HG03280 (cell line): Measurements from ENCODE around the gene TBX1.

Experiments
- ATAC-seq: cut with Tn5 transposase; IDR thresholded peaks from one replicate; pipeline ENCODE4 v1.9.1; 2021; ENCODE audit warnings: mild to moderate bottlenecking, moderate library complexity; ENCODE audit not compliant: unreplicated experiment

Gene TBX1

GRCh38 chr22:19760058-19760950, at the start of gene TBX1:
TSS of gene TBX1 (plus strand) at chr22:19760778. CDS start at chr22:19760844, 66 bp downstream.
- no peak for ATAC-seq

DNA sequence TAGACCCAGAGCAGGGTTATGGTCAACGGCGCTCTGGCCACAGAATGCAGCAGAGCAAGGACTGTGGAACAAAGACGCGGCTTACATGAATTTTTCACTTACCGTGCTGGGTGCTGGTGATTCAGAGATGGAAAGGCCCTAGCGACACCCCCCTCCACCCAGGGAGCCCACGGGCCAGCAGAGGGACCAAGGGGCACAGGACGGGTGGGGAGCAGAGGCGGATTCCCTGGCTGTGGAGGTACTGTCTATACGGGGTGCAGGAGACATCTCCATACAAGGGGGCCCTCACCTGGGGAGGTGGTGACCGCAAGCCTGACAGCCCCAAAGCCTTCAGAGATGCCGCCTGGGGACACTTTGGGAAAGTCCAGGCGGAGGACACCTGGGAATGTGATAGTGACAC, 47.3 kb upstream of the TBX1 start:
- no peak for ATAC-seq

GRCh38 chr22:19713650-19714311, 46.8 kb upstream of the TBX1 start:
- no peak for ATAC-seq

- ATAC-seq, result no peak
Measured at GRCh38 chr22:19714312-19715187, 46.0 kb upstream of the TBX1 start, which contains the start of gene SEPTIN5. TSS of gene SEPTIN5 (plus strand) at chr22:19714503. CDS start at chr22:19714589, 86 bp downstream.

- ATAC-seq, result no peak
Measured at GRCh38 chr22:19715188-19715930, 45.2 kb upstream of the TBX1 start.

DNA sequence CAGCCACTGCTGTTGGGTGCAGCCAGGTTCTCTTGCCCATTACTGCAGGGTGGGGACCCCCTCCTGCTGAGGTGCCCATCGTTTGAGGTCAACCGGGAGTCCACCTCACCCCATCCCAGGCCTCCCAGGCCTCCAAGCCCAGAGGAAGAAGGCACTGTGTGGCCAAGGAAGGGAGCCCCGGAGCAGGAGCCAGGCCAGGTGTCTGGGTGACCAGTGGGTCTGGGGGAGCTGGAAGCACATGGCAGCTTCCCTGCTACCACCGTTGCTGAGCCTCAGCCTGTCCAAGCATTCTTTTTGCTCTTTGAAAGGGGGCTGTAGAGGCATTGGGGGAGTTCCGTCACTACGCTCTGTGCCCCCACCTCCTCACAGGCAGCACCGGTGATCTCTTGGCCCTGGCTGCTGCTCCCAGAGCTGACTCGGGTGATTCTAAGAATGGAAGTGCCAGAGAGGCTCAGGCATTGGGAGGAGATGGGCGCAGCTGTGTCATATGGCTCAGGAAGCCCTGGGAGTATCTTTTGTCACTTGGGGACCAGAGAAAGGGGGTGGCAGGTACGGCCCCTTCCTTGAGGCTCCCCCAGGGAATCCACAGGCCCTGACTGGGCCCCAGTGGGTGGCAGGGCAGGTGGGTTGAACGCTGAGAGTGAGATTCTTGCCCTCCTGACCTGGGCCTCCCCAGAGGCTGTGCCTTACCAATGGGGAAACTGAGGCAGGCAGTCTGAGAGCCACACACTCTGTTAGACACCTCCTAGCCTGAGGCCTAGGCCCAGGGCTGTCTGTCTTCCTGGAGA, 44.3 kb upstream of the TBX1 start:
- no peak for ATAC-seq

DNA sequence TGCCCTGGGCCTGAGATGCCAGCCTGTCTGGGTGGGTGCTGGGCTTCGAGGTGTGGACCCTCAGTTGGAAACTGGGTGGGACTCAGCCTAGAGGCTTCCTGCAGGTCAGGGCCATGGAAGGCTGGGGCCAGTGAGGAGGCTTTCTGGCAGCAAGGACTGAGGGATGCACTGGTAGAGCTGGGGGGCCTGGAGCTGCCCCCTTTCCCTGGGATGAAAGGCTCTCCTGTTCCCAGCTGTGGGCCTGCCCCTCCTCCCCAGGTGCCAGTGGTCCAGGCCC, 43.8 kb upstream of the TBX1 start:
- no peak for ATAC-seq

DNA sequence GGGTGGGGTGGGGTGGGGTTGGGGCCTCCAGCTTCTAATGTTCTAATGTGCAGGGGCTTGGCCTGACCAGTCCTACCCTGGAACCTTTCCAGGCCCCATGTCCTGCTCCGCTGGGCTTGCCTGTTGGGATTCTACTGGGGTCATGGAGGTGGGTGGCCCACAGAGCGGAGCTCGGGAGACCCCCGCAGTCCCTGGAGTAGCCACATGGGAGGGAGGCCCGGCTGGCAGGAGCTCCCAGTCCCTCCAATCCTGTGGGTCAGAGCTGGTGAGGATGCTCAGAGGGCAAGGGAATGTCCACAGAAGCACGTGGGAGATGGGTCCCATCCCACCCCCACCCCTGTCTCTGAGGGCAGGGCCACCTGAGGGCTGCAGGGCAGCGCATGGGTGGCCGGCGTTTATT, 43.4 kb upstream of the TBX1 start:
- no peak for ATAC-seq

- ATAC-seq, result no peak
Measured at GRCh38 chr22:19717691-19718455, 42.7 kb upstream of the TBX1 start.

GRCh38 chr22:19718456-19719049, 42.0 kb upstream of the TBX1 start:
- ATAC-seq, result no peak

DNA sequence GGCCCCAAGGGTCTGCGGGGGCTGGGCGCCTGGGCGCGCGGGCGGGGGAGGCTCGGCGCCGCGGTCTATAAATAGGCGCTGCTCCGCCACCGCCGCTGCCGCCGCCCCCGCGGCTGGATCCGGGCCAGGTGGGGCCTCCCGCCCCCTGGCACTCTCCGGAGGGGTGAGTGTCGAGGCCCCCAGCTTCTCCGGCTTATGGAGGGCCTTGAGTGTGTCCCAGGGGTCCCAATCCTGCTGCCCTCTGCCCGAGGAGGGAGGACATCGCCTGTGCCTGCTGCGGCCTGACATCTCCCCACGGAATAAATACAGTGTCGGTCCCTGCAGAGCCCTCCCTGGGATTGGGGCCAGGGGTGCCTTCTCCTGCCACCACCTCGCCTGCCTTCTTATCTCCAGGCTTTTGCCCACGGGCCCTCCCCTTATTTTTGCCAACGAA, 41.5 kb upstream of the TBX1 start:
- no peak for ATAC-seq

GRCh38 chr22:19719488-19720021, 41.0 kb upstream of the TBX1 start:
- ATAC-seq, result no peak

DNA sequence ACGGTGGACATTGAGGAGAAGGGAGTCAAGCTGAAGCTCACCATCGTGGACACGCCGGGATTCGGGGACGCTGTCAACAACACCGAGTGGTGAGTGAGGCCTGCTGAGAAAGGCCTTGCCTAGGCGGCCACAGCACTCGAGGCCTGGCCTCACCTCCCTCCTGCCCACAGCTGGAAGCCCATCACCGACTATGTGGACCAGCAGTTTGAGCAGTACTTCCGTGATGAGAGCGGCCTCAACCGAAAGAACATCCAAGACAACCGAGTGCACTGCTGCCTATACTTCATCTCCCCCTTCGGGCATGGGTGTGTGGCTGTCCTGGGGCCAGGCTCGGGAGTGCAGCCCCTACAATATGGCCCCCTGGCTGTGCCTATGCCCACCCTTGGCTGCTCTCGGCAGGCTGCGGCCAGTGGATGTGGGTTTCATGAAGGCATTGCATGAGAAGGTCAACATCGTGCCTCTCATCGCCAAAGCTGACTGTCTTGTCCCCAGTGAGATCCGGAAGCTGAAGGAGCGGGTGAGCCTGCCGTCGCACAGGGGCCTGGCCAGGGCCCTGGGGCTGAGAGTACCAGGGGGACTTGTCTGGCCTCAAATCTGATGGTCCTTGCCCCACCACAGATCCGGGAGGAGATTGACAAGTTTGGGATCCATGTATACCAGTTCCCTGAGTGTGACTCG, 40.3 kb upstream of the TBX1 start:
- no peak for ATAC-seq

DNA sequence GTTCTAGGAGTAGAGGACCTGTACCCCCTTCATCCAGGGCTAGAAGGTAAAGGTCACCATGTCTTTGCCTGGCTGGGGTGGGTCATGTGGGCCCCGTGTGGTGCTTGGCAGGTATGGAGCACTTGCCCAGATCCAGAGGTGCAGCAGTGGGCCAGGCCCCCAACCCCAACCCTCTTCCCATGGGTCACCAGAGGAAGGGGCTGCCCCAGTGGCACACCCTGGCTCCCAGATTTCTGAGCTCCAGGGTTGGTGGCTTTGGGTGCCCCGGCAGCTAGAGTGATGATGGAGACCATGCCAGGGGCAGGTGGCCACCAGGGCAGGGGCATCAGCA, 39.6 kb upstream of the TBX1 start:
- no peak for ATAC-seq

DNA sequence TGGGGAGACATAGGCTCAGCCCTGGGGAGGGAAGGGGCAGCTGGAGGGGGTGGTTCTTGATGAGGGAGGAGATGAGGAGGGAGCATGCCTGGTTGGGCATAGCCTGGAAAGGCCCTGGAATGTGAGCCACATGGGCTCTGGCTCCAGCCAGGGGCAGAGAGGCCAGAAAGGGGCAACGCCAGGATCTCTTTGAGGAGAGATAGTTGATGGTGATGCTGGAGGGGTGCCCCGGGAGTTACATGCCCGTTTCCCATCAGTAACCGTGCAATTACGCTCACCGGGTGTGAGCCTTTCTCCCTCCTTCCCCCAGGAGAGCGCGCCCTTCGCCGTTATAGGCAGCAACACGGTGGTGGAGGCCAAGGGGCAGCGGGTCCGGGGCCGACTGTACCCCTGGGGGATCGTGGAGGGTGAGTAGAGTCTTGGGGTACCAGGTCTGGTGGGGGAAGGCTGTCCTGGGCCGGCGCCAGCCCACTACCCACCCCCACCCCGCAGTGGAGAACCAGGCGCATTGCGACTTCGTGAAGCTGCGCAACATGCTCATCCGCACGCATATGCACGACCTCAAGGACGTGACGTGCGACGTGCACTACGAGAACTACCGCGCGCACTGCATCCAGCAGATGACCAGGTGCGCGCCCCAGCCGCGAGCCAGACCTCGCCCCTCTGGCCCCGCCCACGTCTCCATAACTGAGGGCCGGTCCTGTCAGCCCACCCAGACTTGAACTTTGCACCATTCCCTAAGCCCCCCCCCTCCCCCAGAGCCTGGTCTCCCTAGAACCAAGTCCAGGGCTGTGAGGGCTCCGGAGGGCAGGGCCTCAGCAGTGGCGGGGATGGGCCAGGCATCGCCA, 39.0 kb upstream of the TBX1 start:
- no peak for ATAC-seq

DNA sequence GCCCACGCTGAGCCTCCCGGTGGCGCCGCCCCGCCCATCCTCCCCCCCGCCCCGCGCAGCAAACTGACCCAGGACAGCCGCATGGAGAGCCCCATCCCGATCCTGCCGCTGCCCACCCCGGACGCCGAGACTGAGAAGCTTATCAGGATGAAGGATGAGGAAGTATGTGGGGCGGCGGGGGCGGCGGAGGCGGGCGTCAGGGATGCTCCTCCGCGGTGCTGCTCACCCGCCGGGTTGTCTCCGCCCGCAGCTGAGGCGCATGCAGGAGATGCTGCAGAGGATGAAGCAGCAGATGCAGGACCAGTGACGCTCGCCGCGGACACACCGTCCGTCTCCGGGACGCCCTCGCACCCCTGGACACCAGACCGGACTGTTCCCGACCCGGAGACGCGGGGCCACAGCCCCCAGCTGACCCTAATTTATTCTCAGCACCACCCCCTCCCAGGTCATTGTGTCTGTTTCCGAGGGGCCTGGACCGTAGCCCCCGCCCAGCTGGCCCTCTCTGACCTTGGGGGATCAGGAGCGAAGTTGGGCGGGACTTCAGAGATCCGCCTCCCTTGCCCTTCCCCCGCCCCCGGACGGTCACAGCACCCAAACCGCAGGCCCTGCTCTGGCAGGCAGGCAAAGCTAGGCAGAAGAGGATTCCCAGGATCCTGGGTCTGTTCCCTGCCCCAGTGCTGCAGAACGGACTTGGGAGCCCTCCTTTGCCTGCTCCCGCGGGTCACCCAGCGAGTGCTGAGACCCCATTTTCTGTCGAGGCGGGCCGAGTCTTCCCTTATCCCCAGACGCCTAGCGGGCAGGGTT, 38.2 kb upstream of the TBX1 start:
- ATAC-seq, result no peak

GRCh38 chr22:19722982-19723231, 37.7 kb upstream of the TBX1 start:
- ATAC-seq, result no peak
